Neutrophil (primary cell): ENCODE results near the gene LEMD1.

Experiments used
- H3K27ac ChIP-seq: fragments of 200-600 bp; sonication (generic); 2 replicates; pipeline ENCODE4 v1.5.1; 2016; ENCODE audit warnings: mild to moderate bottlenecking, moderate library complexity
- H3K27me3 ChIP-seq: fragments of 200-600 bp; sonication (generic); 2 replicates; pipeline ENCODE4 v1.6.0; 2016; ENCODE audit warnings: mild to moderate bottlenecking
- H3K36me3 ChIP-seq: fragments of 200-600 bp; sonication (generic); 2 replicates; pipeline ENCODE4 v1.5.1; 2017
- H3K4me1 ChIP-seq, 2 experiments: fragments of 200-600 bp in 1 of 2; sonication (generic) in 1 of 2; 1 replicate in 1 of 2; 2 replicates in 1 of 2; pipeline versions ENCODE4 v1.5.1 to v1.6.1; 2013 to 2016; ENCODE audit warnings: low read depth in 1 of 2, low read length in 1 of 2, mild to moderate bottlenecking in 1 of 2, moderate library complexity in 1 of 2; ENCODE audit not compliant: control insufficient read depth in 1 of 2, insufficient read depth in 1 of 2
- H3K4me3 ChIP-seq, 2 experiments: fragments of 200-600 bp in 1 of 2; sonication (generic) in 1 of 2; 1 replicate in 1 of 2; 2 replicates in 1 of 2; pipeline ENCODE4 v1.5.1; 2013 to 2016; ENCODE audit warnings: low read depth in 1 of 2, low read length in 1 of 2, mild to moderate bottlenecking in 1 of 2, moderate library complexity in 1 of 2
- H3K9me3 ChIP-seq: fragments of 200-600 bp; sonication (generic); 2 replicates; pipeline ENCODE4 v1.5.1; 2016
- TF ChIP-seq, protein P1 (sequence below): fragments of 200-600 bp; sonication (generic); IDR thresholded peaks from 2 replicates; pipeline ENCODE4 v1.5.1; 2016; ENCODE audit warnings: antibody characterized with exemption

LEMD1 gene

GRCh38 chr1:205377355-205377754 is 44.5 kb downstream of the LEMD1 start:
- Histone ChIP-seq H3K27me3 (peaks cover 73% of the 10 kb centered on the region), H3K27ac (no peak overlapping the region), H3K36me3 (no peaks in the 10 kb centered on the region), H3K4me1 (no peaks in the 10 kb centered on the region), H3K9me3 (no peaks in the 10 kb centered on the region), H3K4me3 (no peak overlapping the region)
- TF ChIP-seq, protein P1, sequence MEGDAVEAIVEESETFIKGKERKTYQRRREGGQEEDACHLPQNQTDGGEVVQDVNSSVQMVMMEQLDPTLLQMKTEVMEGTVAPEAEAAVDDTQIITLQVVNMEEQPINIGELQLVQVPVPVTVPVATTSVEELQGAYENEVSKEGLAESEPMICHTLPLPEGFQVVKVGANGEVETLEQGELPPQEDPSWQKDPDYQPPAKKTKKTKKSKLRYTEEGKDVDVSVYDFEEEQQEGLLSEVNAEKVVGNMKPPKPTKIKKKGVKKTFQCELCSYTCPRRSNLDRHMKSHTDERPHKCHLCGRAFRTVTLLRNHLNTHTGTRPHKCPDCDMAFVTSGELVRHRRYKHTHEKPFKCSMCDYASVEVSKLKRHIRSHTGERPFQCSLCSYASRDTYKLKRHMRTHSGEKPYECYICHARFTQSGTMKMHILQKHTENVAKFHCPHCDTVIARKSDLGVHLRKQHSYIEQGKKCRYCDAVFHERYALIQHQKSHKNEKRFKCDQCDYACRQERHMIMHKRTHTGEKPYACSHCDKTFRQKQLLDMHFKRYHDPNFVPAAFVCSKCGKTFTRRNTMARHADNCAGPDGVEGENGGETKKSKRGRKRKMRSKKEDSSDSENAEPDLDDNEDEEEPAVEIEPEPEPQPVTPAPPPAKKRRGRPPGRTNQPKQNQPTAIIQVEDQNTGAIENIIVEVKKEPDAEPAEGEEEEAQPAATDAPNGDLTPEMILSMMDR, result no peak

- H3K4me1 ChIP-seq, result no peaks in the 10 kb centered on the region
- TF ChIP-seq, protein P1, result no peak
- H3K36me3 ChIP-seq, result no peaks in the 10 kb centered on the region
- H3K9me3 ChIP-seq, result no peaks in the 10 kb centered on the region
- H3K4me3 ChIP-seq, result no peak overlapping the region
- H3K27ac ChIP-seq, result no peak overlapping the region
- H3K27me3 ChIP-seq, result peaks cover 80% of the 10 kb centered on the region
Measured at GRCh38 chr1:205376739-205377138, 45.1 kb downstream of the LEMD1 start.

- no peak overlapping the region for H3K27ac ChIP-seq
- peaks cover 84% of the 10 kb centered on the region for H3K27me3 ChIP-seq
- H3K4me3 ChIP-seq, result no peak overlapping the region
- TF ChIP-seq, protein P1, result no peak
- no peaks in the 10 kb centered on the region for H3K9me3 ChIP-seq
- H3K4me1 ChIP-seq, result no peaks in the 10 kb centered on the region
- H3K36me3 ChIP-seq, result no peaks in the 10 kb centered on the region
Measured at GRCh38 chr1:205375835-205376545, 45.9 kb downstream of the LEMD1 start.

DNA sequence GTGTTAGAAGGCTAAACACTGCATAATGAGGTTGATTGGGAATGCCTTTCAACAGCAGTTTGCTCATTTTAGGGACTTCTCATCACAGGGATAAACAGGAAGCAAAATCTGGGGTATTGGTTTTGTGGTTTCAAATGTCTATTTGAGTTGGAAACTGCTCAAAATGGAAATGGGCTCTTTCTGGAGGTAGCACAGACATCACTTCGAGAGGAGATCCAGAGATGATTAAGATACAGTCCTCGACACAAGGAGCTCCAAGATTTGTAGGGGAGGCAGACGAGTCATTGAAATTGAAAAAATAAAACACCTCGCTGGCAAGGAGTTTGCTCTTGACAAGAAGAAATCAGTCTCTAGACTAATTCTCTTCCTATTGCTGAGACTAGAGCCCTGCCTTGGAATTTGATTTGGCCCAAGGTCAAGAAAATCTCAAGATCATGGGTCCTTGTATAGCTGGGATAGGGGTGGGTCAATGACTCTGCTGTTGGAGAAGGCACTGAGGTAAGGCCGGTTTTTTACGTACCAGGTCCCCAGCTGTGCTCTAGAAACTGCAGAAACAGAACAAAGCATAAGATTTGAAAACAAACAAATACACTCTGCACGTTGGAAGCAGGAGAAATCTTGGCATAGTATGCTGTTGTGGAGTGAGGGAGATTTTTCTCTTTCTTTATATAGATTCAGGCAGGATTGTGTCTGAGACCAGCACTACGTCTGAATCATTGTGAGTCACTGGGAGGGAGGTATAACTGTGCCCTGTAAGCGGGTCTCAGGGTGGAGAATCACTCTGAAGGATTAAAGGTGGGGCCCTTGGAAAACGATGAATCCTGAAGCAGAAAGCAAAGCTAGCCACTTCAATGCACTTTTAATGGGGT is 47.4 kb downstream of the LEMD1 start:
- TF ChIP-seq, protein P1, result no peak
- Histone ChIP-seq H3K4me1 (no peaks in the 10 kb centered on the region), H3K27ac (no peak overlapping the region), H3K9me3 (no peaks in the 10 kb centered on the region), H3K4me3 (no peak overlapping the region), H3K27me3 (peaks cover 89% of the 10 kb centered on the region), H3K36me3 (no peaks in the 10 kb centered on the region)

DNA sequence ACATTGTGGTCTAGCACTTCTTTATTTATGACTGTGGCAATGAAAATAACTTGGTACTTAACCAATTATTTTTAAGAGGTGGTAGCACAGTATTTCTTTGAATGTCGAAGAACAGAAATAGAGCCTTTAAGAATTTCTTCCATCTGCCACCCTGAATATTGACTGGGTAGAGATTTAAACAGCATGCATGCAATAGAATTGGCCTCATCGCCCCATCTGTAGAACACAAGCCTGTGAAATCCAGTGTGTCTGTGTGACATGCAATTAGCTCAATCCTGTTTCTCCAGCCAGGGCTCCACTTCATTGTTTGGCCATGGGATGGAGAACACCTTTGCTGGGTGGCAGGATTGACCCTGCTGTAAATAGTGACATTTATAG is 48.1 kb downstream of the LEMD1 start:
- no peaks in the 10 kb centered on the region for H3K4me1 ChIP-seq
- H3K27ac ChIP-seq, result no peak overlapping the region
- H3K36me3 ChIP-seq, result no peaks in the 10 kb centered on the region
- no peak overlapping the region for H3K4me3 ChIP-seq
- H3K27me3 ChIP-seq, result peaks cover 91% of the 10 kb centered on the region
- H3K9me3 ChIP-seq, result no peaks in the 10 kb centered on the region
- TF ChIP-seq, protein P1, result no peak
